Activated T-cell treated with anti-CD3 and anti-CD28 coated beads for 4 hours (primary cell): ENCODE measurements around the gene NGF.
"Not testable (repeated sequence)": the region's sequence is repeated elsewhere in the genome, so short reads cannot be mapped to it uniquely, and the experiment has no call there.

Source experiments
- DNase-seq: peaks from one replicate; pipeline ENCODE4 v3.0.0-alpha.2; 2020

The NGF gene

DNA sequence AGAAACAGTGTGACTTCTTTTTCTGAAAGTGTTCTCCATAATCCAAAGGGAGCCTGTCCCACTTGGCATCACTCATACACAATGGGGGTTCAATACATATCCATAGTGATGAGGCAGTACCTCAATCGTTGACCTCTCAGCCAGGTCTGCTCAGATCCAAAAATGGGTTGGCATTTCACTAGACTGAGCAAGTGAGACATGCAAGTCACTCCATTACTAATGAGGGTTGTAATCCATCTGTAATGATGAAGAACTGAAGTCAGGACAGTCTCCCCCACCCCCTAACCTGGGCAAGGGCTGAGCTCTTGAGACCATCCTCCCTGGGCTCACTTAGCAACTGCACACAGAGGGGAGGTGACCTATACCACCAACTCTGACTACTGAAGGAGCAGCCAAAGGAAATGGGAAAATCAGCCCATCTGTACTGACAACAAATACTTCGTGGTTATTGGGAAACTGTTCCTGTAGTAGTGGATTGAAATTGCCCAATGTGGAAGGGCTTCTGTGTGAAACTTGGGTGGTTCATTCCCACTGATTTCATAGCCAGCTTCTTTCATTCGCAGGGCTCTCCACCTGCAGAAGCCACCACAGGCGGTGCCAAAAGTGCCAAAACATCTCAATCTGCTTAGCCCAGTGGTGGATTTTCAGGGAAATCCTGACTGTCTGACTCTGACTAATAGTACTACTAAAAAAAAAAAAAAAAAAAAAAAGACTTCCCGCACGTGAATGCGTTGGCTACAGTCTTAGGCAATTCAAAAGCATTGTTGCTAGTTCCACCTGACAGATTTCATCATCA lies 5.0 kb downstream of the NGF start:
- no peak for DNase-seq

- no peak for DNase-seq
These were observed 6.3 kb downstream of the NGF start for GRCh38 chr1:115331558-115332331.

- DNase-seq, result no peak
These were observed 7.5 kb downstream of the NGF start for GRCh38 chr1:115330480-115331013.

- no peak for DNase-seq
These were observed 8.1 kb downstream of the NGF start for GRCh38 chr1:115329965-115330364.

- no peak for DNase-seq
These were observed 10.8 kb downstream of the NGF start for GRCh38 chr1:115327270-115327669.

DNA sequence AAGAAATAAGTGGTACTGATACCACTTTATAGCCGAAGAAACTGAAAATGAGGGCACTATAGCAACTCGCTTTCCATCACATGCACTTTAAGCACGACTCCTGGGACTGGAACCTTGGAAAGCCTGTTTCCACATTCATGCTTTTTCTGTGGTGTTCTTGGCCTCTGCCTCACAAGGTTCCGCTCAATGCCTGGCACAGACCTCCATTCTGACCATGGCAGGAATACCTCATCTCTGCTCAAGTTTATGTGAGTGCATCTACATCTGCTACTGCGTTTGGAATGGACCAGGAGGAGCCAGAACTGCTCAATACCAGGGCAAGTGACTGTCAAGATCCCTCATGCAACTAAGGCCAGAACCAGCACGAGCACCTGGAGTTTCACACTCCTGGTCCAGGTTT lies 11.6 kb downstream of the NGF start:
- no peak for DNase-seq

- DNase-seq, result no peak
These were observed 12.2 kb downstream of the NGF start for GRCh38 chr1:115325874-115326273.

DNA sequence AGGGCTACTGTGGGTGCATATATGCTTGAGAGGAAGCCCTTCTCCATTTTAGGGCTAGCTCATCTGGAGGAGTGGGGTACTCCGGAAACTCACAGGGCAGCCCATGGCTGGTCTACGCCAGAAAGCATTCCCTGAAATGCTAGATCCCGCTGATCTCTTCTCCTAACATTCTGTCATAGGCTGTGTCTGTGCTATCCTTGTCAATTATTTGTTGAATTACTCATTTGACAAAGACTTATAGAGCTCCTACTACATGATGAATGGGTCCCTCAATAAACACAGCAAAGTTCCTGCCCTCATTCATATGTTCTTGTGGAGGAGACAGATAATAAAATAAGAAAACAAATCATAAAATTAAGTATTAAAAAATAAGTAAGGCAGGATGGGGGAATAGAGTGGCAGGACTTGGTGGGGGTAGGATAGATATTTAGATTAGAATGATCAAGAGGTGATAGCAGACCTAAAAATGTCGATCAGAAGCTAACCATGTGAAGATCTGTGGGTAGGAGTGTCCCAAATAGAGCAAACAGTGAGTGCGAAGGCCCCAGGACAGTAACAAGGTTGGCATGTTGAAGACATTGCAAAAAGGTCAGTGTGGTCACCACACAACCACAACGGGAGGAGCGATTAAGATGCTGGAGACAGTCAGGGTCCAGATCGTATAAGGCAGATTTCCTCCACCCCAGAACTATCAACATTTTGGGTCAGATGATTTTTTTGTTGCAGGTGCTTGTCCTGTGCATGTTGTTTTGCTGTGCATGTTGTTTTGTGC lies 13.2 kb downstream of the NGF start:
- no peak for DNase-seq

GRCh38 chr1:115323366-115324004 lies 14.6 kb downstream of the NGF start:
- no peak for DNase-seq

DNA sequence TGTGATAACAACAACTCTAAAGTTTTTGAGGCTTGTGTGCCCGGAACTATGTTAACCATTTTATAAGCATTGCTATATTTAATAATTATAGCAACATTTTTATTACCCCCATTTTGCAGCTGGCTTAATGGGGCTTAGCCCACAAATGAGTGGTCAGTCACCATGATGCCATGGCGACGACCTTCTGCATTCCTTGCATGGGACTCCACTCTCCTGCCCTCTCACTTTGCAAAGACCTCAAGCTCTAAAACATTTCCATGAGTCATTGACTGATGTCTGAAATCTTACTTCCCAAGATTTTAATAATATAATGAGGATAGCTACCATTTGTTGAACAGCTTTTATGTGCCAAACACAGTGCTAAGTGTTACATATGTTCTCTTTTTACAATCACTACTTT lies 15.4 kb downstream of the NGF start:
- DNase-seq, result no peak

DNA sequence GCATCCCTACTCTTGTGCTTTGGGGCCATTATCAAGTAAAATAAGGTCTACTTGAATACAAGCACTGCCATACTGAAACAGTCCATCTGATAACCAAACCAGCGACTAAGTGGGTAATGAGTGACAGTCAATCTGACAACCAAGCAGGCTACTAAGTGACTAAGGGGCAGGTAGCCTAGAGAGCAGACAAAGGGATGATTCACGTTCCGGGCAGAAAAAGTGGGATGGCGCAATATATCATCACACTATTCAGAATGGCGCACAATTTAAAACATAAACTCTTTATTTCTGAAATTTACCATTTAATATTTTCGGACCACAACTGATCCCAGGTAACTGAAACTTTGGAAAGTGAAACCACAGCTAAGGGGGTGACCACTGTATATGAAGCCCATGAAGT lies 17.7 kb downstream of the NGF start:
- DNase-seq, result no peak

DNA sequence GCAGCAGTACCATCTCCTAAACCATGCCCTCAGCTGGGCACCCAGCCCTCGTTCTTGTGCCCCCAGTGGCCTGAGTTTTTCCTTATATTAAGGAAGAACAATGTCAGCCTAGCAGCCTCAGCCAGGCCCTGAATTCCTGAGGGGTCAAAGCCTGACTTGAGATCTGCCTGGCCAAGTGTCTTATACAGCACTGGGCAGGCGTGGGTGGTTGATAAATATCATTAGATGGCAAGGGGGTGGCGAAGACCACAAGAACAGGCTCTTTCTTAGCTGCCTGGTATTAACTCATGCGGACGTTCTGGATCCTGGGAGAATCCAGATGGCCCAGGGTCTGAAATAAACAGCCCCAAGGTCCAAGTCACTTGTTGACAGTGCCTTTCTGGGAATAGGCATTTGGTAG lies 18.3 kb downstream of the NGF start:
- no peak for DNase-seq

DNA sequence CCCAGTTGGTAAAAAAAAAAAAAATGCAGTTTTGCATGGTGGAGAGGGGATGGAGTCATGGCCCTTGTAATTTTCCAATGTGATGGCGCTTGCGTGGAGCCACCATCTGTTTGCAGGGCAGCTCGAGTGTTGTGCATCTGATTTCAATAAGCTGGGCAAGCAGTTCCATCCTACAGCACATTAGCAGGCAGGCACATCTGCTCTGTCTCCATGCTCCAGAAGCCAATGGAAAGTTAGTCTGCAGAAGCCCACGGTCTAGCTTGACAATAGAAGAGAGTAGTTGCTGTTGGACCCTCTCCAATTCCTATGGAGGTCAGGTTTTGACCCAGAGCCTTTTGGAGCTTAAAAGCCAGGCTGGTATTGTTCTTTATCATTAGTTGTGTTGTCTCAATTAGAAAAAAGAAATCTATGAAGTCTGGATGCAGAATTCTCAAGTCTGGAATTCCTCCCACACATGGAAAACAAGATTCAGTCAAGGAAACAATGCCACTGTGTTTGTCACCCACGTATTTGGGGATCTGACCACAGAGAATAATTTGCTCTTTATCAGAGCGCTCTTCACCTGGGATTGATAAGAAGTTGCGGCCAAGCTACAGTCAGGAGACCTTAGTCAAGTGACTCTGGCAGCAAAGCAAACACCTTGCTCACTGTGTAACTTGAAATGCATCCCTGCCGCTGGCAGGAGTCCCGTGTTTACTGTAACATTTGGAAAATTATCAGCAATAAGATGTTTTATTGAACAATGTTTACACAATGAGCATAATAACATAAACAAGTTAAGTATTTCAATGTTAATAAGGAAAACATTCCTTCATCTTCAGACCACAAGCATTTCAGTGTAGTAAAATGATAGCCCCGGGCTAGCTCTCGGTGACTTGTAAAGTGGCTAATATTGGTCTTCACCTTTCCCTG lies 20.7 kb downstream of the NGF start:
- no peak for DNase-seq

DNA sequence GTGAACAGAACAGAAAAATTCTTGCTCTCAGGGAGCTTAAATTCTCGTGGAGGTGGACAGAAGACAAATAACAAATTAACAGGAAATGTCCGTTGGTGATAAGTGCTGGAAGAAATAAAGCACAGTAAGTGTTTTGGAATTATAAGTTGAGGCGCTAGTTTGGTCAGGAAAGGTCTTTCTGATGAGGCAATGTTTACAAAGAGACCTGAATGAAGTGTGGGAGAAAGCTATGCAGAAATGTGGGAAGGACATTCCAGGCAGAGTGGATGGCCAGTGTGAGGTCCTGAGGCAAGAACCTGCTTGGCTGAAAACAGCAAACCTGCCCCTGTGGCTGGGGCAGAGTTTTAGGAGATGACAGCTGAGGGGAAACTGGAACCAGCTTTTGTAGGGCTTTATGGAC lies 23.3 kb downstream of the NGF start:
- no peak for DNase-seq

GRCh38 chr1:115314092-115314491 lies 24.0 kb downstream of the NGF start:
- no peak for DNase-seq

- no peak for DNase-seq
These were observed 24.9 kb downstream of the NGF start for GRCh38 chr1:115313182-115313581.

DNA sequence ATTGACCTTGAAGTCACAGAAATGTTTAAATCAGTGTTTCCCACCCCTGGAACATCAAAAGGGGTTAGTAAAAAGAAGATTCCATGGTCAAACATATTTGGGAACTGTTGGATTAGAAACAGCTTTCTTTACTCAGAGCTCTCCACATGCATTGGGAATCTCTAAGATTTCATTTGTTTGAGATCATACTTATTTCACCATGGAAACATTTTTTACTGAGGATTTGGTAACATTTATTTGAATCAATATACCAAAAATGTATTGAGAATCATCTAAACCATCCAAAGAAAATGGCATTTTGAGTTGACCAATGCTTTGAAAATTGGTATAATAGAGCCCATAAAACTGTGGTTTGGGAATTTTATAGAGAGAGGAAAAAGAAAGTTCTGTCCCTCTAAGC lies 25.3 kb downstream of the NGF start:
- DNase-seq, result no peak

DNA sequence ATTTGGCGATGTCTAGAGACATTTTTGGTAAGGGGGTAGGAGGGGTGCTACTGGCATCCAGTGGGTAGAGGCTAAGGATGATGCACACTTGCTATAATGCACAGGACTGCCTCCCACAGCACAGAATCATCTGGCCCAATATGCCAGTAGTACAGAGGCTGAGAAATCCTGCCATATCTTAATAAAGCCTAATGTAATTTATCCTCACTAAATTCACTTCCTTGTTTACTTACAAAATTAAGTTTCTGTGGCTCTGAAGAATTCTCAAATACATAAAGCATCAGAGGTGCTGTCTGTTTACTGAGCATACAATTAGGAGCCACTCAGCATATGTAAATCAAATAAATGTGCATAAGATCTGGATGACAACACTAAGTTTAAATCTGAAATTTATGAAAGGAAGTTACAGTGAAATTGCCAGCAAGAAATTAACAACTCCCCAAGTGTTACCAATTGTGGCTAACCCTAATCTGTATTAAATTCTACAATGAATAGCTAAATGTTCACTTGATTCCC lies 26.5 kb downstream of the NGF start:
- no peak for DNase-seq

DNA sequence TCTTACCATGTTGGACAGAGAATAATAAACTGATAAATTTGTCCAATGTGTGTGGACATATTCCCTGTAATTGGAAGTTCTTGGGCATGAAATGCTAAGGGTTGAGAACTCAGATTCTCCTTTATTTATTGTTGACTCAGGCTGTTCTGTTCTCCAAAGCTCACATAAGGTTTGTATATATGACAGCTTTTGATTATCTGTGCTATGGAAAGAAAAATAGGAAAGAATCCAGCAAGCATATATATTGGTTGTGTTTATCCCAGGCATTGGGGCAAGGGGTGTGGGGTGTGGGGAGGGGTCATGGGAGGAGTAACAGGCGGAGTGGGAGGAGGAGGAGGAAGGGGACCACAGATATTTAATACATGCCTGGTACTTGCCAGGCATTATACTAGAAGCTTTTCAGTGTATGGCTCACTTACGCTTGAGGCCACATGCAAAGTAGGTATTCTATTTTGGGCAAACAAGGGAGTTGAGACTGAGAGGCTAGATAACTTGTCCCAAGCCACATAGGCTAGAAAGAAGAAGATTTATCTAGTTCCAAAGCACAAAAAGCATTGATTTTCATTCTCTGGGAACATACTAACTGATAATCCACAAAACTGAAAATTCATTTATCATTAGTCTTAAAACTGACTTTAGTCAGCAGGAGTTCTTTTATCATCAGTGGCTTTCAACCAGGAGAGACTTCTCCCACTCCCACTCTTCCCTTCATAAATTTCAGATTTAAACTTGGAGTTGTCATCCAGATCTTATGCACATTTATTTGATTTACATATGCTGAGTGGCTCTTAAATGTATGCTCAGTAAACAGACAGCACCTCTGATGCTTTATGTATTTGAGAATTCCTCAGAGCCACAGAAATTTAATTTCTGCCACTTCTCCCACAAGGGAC lies 27.2 kb downstream of the NGF start:
- no peak for DNase-seq

GRCh38 chr1:115309504-115309903 lies 28.5 kb downstream of the NGF start:
- not testable (repeated sequence) for DNase-seq
